IPS-NIHi7 (cell line): ENCODE results near the gene KIAA1614.
A peak's percentile ranks its signal among the peaks of the same experiment; 100 is the strongest.

ENCODE experiments used
- DNase-seq: peaks from one replicate; pipeline ENCODE4 v3.0.0; 2012; ENCODE audit warnings: mixed read lengths; ENCODE audit errors: extremely low spot score

KIAA1614 gene

GRCh38 chr1:180908074-180908765 lies 4.5 kb upstream of the KIAA1614 start:
- no peak for DNase-seq

- no peak for DNase-seq
These were observed 3.7 kb upstream of the KIAA1614 start for GRCh38 chr1:180909005-180909414.

DNA sequence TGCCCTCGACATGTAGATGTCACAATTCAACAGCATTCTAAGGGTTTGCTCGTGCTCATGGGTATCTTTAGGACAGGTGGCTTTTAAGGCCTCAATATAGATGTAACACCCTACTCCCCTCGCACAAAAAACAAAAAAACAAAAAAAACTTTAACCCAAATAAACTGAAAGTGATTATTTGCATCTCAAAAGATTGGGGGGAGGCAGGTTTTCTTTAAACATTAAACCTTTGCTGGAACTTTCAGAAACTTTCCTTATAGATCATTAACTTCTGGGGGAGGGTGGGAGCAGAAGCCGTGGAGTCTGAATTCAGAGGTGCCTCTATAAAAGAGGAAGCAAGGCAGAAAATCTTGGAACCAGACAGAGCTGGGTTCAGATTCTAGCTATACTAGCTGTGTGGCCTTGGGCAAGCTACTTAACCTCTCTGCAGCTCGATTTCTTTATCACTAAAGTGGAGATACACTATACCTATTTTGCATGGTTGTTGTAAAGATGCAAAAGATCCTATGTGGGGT lies 3.2 kb upstream of the KIAA1614 start:
- no peak for DNase-seq

GRCh38 chr1:180911640-180912191 lies 981 bp upstream of the KIAA1614 start:
- DNase-seq, result no peak

GRCh38 chr1:180912211-180912800 lies 391 bp upstream of the KIAA1614 start:
- DNase-seq, result no peak

DNA sequence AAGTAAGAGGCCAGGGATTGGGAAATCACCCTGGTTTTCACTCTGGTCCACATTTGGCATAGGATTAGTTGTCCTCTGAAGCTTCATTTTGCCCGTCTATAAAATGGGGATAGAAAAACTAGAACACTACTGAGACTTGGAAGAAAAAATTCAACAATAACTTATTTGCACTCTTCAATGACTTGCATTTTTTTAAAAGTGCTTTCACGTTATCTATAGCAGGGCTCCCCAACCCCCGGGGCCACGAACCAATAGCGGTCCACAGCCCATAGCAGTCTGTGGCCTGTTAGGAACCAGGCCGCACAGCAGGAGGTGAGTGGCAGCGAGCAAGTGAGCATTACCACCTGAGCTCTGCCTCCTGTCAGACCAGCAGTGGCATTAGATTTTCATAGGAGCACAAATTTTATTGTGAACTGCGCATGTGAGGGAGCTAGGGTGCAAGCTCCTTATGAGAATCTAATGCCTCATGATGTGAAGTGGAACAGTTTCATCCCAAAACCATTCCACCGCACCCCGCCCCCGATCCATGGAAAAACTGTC lies 2.8 kb downstream of the KIAA1614 start:
- no peak for DNase-seq

DNA sequence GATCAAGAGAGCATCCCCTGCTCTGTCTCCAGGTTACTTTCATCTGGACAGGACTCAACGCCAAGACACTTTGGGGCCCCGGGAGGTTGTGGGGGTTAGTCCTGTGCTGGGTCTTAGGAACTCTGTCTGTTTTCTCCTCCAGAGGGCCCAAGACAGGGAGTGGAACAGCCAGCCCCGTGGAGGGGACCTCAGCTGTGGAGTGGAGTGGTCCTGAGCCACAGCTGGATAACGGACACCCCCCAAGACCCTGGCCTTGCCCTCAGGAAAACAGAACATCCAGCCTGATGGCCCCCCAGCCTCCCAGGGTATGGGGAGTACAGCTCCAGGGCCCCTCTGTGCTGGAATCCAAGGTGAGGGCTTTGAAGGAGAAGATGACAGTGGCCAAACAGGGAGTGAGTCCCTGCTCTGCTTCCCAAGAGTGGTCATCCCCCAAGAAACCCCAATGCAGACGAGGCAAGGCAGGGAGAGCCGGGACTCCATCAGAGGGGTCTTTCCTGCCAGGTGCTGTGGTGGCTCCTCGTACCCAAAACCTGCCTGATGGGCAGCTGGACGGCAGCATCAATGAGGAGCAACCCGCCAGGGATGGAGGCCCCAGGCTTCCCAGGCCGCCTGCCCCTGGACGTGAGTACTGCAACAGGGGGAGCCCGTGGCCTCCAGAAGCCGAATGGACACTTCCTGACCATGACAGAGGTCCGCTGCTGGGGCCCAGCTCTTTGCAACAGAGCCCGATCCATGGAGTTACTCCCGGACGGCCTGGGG lies 3.5 kb downstream of the KIAA1614 start:
- no peak for DNase-seq

DNA sequence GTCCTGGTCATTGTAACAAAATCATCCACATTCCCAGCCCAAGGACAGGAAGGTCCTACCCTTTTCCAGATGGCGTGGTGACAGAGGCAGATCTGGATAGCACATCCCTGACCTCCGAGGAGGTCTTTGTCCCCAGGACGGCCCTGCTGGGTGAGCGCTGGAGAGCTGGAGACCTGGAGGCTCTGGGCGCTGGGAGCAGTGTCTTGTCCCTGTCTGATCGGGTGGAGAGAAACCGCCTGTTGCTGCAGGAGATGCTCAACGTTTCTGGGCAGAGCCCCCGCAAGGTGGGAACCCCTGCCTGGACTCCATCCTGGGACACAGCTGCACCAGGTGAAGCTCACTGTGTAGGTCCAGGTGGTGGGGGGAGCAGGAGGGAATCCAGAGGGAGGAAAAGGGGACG lies 4.1 kb downstream of the KIAA1614 start:
- DNase-seq, result no peak

GRCh38 chr1:180917306-180918065 lies 4.8 kb downstream of the KIAA1614 start:
- DNase-seq, result no peak

- no peak for DNase-seq
These were observed 5.8 kb downstream of the KIAA1614 start for GRCh38 chr1:180918519-180918918.

GRCh38 chr1:180919183-180919700 lies 6.5 kb downstream of the KIAA1614 start:
- no peak for DNase-seq

- DNase-seq, result no peak
These were observed 7.5 kb downstream of the KIAA1614 start for GRCh38 chr1:180920193-180920592.

- no peak for DNase-seq
These were observed 8.0 kb downstream of the KIAA1614 start for GRCh38 chr1:180920702-180921101.

DNA sequence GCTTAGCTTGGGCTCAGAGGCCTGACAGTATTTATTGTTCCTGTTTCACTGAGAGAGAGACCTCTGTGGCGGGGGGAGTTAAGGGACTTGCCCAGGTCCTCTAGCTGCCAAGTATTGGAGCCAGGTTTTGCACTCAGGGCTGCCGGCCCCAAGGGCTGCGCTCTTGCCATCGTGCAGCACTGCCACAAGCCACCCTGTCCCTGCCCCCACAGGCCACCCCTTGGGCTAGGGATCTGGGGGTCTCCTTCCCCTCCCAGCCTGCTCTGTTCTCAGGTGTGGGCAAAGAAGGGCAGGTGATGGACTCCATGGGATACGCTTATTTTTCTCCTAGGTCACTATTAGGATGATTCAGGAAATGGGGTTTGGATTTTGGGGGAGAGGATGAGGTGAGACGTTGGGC lies 8.7 kb downstream of the KIAA1614 start:
- no peak for DNase-seq

- DNase-seq, result no peak
These were observed 9.4 kb downstream of the KIAA1614 start for GRCh38 chr1:180921891-180922630.

- no peak for DNase-seq
These were observed 9.9 kb downstream of the KIAA1614 start for GRCh38 chr1:180922631-180923015.

DNA sequence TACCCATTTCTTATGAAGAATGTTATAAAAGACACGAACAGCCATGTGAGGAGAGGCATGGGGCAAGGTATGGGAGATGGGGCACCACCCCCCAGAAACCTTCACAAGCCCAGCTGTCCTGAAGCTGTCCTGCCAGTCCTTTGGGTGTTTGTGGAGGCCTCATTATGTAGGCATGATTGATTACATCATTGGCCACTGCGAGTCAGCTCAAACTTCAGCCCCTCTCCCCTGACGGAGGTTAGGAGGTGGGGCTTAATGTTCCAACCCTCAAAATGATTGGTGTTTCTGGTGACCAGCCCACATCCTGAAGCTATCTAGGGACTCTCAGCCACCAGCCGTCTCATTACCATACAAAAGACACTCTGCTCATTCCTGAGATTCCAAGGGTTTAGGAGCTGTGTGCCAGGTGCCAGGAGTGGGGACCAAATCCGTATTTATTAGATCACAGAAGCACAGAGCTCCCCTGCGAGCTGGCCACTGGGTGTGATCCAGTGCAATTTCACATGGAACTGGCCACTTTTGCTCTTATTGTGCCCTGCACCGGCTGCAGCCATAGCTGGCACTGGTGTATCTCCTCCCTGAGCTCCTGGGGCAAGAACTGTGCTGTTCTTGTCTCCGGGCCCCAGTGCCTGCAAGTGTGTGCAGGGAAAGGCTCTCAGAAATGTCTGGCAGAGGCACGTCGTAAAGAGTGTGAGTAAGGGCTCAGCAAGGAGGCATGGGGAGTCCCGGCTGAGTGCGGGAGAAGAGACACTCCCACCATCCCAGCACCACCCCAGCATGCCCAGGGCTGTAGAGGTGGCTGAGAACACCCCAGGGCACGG lies 10.5 kb downstream of the KIAA1614 start:
- DNase-seq, result peak; percentile 90

DNA sequence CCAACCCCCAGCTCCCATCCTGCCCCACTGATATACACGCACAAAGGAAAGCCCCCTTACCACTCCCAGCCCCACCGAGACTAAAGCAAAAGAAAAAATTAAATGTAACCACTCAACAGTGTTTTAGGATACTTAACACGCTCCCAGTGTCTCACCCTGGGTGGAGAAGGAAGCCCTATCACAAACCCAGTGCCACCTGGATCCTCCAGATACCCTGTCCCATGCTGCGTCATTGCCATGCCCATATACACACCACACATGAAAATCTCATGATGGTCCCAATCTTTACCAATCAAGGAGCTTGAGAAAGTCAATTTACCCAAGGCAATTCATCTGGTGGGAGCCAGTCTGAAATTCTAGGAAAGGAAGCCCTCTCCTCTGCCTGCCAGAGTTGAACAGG lies 11.2 kb downstream of the KIAA1614 start:
- no peak for DNase-seq

- no peak for DNase-seq
These were observed 12.2 kb downstream of the KIAA1614 start for GRCh38 chr1:180924939-180925338.
